H1 (cell line): ENCODE results near the gene INAFM2. TPM values are rescaled to one million over a fixed set of nuclear protein-coding genes. Genes with fewer than 3 reads are reported as not detected.

ENCODE experiments used
- CBX5 ChIP-seq: fragments of 300-800, 300-1000 bp; sonication (generic); IDR thresholded peaks from 2 replicates; pipeline ENCODE4 v1.7.1; 2016; ENCODE audit warnings: antibody characterized with exemption, low read length, low read depth
- KDM4A ChIP-seq: IDR thresholded peaks from one replicate; pipeline ENCODE4 v1.7.1; 2012; ENCODE audit warnings: low read depth, mild to moderate bottlenecking, moderate library complexity, low read length, inconsistent platforms; ENCODE audit not compliant: severe bottlenecking
- MAFK ChIP-seq: IDR thresholded peaks from 2 replicates; pipeline ENCODE4 v1.6.1; 2012; ENCODE audit warnings: low read depth, mild to moderate bottlenecking, improper control_type of control experiment, low read length
- NANOG ChIP-seq: IDR thresholded peaks from 2 replicates; pipeline ENCODE4 v1.6.1; 2011; ENCODE audit warnings: low read length, low read depth, mild to moderate bottlenecking, inconsistent platforms; ENCODE audit not compliant: insufficient read depth, poor library complexity, severe bottlenecking
- POLR2AphosphoS5 ChIP-seq: IDR thresholded peaks from 2 replicates; pipeline ENCODE4 v1.6.1; 2011; ENCODE audit warnings: low read depth, low read length
- RXRA ChIP-seq: IDR thresholded peaks from 2 replicates; pipeline ENCODE4 v1.6.1; 2011; ENCODE audit warnings: low read depth, mild to moderate bottlenecking, low read length, moderate library complexity; ENCODE audit not compliant: insufficient read depth
- polyA plus RNA-seq, 7 experiments: library from polyadenylated mRNA; depleted of rRNA in 3 of 7; stranded (reverse) in 5 of 7; unstranded in 2 of 7; fragments of >200 nt in 5 of 7; fragments of 200-250 nt in 2 of 7; gene quantifications; 1 replicate in 5 of 7; 2 replicates in 1 of 7; 4 replicates in 1 of 7; pipeline versions ENCODE4 v1.2.1 to v1.2.3, GENCODE V29; 2011 to 2013; ENCODE audit warnings: missing spikeins in 2 of 7, mixed read lengths in 2 of 7
- total RNA-seq: library from RNA; stranded (reverse); fragmentation: NEBNext Ultra II Directional; extraction: Animal tissue kit (Norgen Biotek cat#: 25700); gene quantifications from 2 replicates; pipeline ENCODE4 v1.2.1, GENCODE V29; 2021
- TF ChIP-seq, protein P1 (sequence below), 3 experiments: IDR thresholded peaks; 1 replicate in 2 of 3; 2 replicates in 1 of 3; pipeline versions ENCODE4 v1.5.1 to v1.6.1; 2011; ENCODE audit warnings: low read length in 3 of 3, mild to moderate bottlenecking in 3 of 3, inconsistent platforms in 2 of 3, low read depth in 1 of 3, moderate library complexity in 1 of 3; ENCODE audit not compliant: insufficient read depth in 1 of 3; ENCODE audit errors: control extremely low read depth in 1 of 3
- TF ChIP-seq, protein P2 (sequence below): IDR thresholded peaks from 2 replicates; pipeline ENCODE4 v1.6.1; 2012; ENCODE audit warnings: inconsistent platforms

Gene INAFM2
- total and polyA plus RNA-seq, 2 of the 8 experiments (the other 6 are each of a cell fraction or from before 2014, with no cell fraction given): 15.3 to 35.1 TPM

DNA sequence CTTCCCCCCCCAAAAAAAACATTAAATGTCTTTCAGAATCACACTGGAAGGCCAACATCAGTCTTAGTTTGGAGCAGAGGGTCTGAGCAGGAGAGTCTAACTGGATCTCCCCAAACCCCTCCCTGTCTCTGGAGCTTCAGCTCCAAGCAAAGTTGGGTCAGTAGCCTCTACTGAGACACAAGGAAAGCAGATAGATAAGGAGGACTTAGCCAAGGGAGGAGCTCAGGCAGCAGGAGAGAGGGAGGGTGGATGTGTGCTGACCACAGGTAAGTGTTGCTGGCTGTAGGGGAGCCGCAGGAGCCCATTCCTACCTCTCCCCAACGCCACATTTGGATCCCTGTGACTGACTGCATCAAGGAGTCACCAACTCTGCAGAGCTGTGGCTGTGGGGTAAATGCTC is 22.7 kb upstream of the INAFM2 start (continued):
- TF ChIP-seq, protein P1, sequence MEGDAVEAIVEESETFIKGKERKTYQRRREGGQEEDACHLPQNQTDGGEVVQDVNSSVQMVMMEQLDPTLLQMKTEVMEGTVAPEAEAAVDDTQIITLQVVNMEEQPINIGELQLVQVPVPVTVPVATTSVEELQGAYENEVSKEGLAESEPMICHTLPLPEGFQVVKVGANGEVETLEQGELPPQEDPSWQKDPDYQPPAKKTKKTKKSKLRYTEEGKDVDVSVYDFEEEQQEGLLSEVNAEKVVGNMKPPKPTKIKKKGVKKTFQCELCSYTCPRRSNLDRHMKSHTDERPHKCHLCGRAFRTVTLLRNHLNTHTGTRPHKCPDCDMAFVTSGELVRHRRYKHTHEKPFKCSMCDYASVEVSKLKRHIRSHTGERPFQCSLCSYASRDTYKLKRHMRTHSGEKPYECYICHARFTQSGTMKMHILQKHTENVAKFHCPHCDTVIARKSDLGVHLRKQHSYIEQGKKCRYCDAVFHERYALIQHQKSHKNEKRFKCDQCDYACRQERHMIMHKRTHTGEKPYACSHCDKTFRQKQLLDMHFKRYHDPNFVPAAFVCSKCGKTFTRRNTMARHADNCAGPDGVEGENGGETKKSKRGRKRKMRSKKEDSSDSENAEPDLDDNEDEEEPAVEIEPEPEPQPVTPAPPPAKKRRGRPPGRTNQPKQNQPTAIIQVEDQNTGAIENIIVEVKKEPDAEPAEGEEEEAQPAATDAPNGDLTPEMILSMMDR (IDR thresholded peaks at IDR 0.05; ENCODE audit: control extremely low read depth in 1 of 3, insufficient read depth in 1 of 3, low read depth in 1 of 3, low read length in 3 of 3): no peak
- no peak for TF ChIP-seq NANOG
- TF ChIP-seq, protein P2, sequence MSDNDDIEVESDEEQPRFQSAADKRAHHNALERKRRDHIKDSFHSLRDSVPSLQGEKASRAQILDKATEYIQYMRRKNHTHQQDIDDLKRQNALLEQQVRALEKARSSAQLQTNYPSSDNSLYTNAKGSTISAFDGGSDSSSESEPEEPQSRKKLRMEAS: no peak
- TF ChIP-seq RXRA: no peak
- no peak for TF ChIP-seq MAFK
- TF ChIP-seq CBX5: no peak
- TF ChIP-seq KDM4A: no peak
- no peak for TF ChIP-seq POLR2AphosphoS5
